ENCODE measurements around the gene RNF112.

RNF112 gene, protein sequence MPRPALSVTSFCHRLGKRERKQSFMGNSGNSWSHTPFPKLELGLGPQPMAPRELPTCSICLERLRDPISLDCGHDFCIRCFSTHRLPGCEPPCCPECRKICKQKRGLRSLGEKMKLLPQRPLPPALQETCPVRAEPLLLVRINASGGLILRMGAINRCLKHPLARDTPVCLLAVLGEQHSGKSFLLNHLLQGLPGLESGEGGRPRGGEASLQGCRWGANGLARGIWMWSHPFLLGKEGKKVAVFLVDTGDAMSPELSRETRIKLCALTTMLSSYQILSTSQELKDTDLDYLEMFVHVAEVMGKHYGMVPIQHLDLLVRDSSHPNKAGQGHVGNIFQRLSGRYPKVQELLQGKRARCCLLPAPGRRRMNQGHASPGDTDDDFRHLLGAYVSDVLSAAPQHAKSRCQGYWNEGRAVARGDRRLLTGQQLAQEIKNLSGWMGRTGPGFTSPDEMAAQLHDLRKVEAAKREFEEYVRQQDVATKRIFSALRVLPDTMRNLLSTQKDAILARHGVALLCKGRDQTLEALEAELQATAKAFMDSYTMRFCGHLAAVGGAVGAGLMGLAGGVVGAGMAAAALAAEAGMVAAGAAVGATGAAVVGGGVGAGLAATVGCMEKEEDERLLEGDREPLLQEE

GRCh38 chr17:19410875-19411620 lies at the start of gene RNF112:
Gene RNF112 (plus strand): TSS chr17:19411232. CDS start chr17:19411409, 177 bp downstream.
- no peak for DNase-seq

DNA sequence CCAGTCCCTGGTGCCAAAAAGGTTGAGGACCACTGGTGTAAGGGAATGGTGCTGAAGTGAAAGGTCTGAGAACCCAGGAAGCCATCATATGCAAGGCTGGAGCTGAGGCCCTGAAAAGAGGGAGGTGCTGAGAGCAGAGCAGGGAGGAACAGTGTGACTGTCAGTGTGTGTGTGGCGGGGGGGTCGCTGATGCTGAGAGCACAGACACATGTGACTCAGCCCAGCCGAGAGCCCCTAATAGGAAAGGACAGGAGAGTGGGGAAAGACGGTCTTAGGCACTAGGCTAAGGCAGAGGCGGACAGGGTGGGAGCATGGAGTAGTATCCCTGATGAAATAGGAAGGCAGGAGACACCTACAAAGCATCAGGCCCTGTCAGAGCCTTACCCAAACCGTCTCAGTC lies 49.7 kb upstream of the RNF112 start:
- DNase-seq, result no peak

GRCh38 chr17:19361944-19362276 lies 49.1 kb upstream of the RNF112 start:
- no peak for DNase-seq

DNA sequence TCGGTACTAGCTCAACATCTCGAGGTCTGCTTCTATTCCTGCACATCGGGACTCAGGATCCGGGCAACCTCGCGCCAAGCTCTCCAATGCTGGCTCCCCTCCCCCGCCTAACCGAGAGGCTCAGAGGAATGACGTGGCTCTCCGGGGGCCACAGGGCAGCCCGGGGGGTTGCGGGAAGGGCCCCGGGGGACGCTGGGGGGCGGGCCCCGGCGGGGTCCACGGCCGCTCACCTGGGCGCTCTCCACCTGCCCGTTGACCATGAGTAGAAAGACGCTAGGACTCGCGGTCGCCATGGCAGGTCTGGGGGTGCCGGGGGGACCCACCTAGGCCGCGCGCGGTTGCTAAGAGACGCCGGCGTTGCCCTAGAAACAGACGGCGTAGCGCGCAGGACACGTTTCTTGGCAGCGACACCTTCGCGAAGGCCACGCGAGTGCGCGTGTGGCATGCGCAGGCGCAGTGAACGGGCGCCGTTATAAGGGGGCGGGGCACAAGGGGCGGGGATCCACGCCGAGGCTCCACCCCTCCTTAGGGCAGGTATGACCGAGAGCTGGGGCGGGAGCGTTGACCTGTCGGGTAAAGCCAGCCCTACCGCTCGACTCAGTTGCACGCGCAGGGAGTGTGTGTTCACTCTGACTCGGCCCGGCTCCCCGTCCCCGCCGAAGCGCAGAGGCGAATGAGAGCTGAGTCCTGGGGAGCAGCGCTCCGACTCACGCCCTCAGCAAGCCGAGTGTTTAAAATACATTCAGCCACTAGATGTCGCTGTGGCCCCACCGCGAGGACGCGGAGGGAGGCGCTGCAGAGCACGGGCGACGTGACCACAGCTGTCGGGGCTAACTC lies 48.5 kb upstream of the RNF112 start, which contains the start of gene B9D1:
TSS of gene B9D1 (minus strand) at position 447 of the 837 bp plus-strand sequence. CDS start at position 293, 154 bp downstream.
- DNase-seq, result peak; percentile 96

GRCh38 chr17:19363114-19363438 lies 48.0 kb upstream of the RNF112 start:
- DNase-seq, result no peak

- no peak for DNase-seq
Measured at GRCh38 chr17:19363460-19364035, 47.5 kb upstream of the RNF112 start.

- DNase-seq, result no peak
Measured at GRCh38 chr17:19364699-19365498, 46.1 kb upstream of the RNF112 start.

DNA sequence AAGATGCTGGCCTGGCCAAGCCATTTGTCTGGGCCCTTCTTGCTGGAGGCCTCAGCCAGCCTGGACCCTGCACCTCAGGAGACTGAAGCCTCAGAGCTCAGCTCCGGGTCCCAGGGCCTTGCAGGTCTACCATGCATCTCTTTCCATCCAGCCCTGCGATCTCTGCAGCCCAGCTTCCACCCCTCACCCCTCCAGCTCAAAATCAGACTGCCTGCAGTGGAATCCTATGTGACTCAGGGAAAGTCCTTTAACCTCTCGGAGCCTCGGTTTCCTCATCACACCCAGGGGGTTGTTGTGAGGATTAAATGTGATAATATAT lies 45.6 kb upstream of the RNF112 start:
- DNase-seq, result no peak

DNA sequence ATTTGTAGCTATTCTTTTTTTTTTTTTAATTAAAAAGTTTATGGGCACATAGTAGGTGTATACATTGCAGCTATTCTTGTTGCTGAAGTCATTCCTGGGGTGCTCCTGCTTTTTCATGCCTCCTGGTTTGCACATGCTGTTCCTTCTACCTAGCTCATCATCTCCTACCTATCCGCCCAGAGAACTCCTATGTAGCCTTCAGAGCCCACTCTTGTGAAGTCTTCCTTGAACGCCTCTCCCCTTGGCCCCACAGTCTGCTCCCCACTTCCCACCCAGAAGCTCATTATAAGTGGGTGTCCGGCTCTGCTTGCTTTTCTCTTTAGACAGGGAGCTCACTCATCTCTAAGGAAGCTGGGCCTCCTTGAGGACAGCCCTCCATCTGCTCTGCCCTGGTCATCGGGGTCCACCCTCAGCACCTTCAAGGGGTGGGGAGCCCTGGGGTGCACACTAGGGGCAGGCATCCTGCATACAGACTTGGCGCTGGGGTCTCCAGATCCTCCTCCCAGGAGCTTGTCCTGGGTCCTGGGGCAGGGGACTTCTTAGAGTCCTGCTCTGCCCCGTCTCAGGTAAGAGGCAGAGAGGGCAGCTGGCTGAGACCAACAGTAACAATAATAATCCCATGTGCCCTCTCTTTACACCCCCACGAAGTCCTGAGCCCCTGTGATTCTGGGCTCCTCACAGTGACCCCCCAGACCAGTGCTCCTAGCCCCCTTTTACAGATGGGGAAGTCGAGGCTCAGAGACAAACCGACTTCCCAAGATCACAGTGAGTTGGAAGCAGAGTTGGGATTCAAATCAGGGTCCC lies 45.0 kb upstream of the RNF112 start:
- DNase-seq, result no peak

DNA sequence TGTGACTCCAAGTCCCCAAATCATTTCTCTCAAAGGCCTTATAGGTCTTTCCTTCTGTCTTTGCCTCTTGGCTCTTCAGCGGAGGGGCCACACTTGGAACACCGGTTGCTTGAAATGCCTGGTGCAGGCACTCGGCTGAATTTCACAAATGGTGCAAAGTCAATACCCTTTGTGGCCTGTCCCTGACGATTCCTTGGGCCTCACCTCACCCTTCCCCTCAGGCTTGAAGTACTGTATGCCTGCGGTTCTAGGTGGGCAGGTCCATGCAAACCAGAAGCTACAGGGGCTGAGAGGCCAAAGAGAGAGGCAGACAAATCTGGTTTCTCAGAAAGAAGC lies 44.4 kb upstream of the RNF112 start:
- DNase-seq, result no peak

GRCh38 chr17:19368229-19368628 lies 42.8 kb upstream of the RNF112 start:
- DNase-seq, result no peak

- no peak for DNase-seq
Measured at GRCh38 chr17:19369107-19369778, 41.8 kb upstream of the RNF112 start.

- peak; percentile 65 for DNase-seq
Measured at GRCh38 chr17:19369846-19370492, 41.1 kb upstream of the RNF112 start.

DNA sequence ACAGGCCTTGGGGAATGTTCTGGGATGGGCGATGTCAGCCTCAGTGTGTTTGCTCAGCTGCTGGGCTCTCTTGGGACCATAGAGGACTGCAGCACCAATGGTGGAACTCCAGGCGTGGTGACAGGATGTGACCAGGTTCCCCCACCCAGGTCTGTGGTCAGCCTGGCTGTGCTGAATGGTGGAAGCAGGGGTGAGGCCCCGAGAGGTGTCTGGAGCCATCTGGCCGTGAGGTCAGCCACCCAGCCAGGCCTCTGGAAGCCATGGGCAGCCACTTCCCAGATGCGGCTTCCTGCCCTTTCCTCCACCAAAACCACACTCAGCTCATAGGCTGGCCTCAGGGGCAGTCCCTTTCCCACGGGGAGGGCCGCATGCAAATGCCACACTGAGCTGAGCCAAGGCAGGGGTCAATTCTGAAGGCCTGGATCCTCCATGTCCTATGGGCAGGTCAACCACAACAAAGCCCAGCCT lies 40.5 kb upstream of the RNF112 start:
- DNase-seq, result peak; percentile 44

- DNase-seq, result peak; percentile 34
Measured at GRCh38 chr17:19371259-19372010, 39.6 kb upstream of the RNF112 start.

GRCh38 chr17:19372011-19372370 lies 39.0 kb upstream of the RNF112 start:
- no peak for DNase-seq

DNA sequence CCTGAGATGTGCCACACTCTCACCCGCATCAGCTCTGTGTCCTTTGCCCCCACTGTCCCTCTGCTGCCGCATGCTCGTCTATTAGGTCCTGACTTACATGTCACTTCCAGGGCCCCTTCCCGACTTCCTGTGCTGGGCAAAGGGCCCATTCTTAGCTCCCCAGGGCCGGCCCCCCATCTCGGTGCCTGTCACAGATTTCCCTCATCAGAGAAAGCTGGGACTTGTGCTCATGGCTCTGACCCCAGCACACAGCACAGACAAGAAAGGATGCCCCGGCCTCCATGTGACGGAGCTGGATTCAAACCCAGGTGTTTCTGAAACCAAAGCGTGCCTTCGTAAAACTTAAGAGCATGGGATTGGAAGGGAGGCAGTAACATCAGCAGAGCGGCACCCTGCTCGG lies 38.6 kb upstream of the RNF112 start:
- no peak for DNase-seq

GRCh38 chr17:19372866-19373504 lies 38.0 kb upstream of the RNF112 start:
- DNase-seq, result no peak

GRCh38 chr17:19374136-19374535 lies 36.9 kb upstream of the RNF112 start:
- no peak for DNase-seq

Measured in CD4-positive, alpha-beta T cell treated with Interleukin-21 for 1 hour (primary cell).